ENCODE results near the gene JARID2. TPM values are rescaled to one million over a fixed set of nuclear protein-coding genes. Genes with fewer than 3 reads are reported as not detected.

Gene JARID2
- total and polyA plus RNA-seq, 2 of the 8 experiments (the other 6 are each of a cell fraction or from before 2014, with no cell fraction given): 60.1 to 239 TPM

DNA sequence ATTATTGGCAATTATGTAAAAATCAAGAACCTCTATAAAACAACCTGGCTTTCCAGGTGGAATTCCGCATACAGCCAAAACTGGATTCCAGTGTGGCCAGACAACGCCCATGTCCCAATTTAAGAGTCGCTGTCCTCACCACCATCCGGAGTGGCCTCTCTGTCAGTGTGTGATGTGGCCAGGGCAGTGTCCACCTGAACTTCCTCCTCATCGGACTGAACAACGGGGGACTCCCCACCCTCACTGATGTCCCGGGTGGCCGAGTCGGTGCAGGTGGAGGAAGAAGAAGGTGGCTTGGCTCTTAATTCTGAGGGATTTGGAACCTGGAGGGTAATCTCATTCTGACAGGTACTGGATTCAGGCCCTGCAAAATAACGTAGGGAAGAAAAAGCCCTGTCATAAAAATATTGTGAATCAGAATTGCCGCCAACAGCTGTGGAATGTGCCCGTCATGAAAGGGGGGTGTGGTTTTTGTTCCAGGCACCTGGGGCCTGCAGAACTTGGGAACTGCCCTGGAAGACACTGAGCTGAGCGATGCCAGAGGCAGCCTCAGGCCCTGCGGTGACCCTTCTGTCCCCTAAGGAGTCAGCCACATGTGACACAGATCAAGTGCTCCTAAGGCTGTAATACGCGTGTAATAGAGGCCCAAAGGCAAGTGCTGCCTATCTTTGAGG lies 277.1 kb downstream of the JARID2 start (continued):
- TF ChIP-seq, protein P1, sequence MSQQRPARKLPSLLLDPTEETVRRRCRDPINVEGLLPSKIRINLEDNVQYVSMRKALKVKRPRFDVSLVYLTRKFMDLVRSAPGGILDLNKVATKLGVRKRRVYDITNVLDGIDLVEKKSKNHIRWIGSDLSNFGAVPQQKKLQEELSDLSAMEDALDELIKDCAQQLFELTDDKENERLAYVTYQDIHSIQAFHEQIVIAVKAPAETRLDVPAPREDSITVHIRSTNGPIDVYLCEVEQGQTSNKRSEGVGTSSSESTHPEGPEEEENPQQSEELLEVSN (IDR thresholded peaks at IDR 0.05): peak; percentile 74; the same call in 1 of the 2 replicates
- TF ChIP-seq BRCA1 (IDR thresholded peaks at IDR 0.05; ENCODE audit: low read depth, low read length): no peak
